ENCODE data around the gene DYNC2H1.

The DYNC2H1 gene

GRCh38 chr11:103471546-103471945, 362.3 kb downstream of the DYNC2H1 start:
- Histone ChIP-seq H3K23ac (ENCODE audit: low read depth, low read length, poor library complexity) (no peak overlapping the region), H3K14ac (ENCODE audit: low read length) (no peak overlapping the region), H3K18ac (ENCODE audit: low read length) (no peak overlapping the region), H3K79me1 (ENCODE audit: low read depth, low read length) (no peaks in the 10 kb centered on the region), H2BK120ac (ENCODE audit: low read depth, low read length) (no peak overlapping the region), H3K36me3 (replicated peaks in 1 of 2; ENCODE audit: control insufficient read depth in 2 of 2, insufficient read depth in 2 of 2, low read length in 2 of 2) (no peaks in the 10 kb centered on the region), H2AK5ac (ENCODE audit: low read depth, low read length) (no peak overlapping the region), H3K4me1 (ENCODE audit: control insufficient read depth in 2 of 2, insufficient read depth in 1 of 2, low read depth in 1 of 2, low read length in 2 of 2) (no peaks in the 10 kb centered on the region), H3K27me3 (ENCODE audit: control insufficient read depth in 3 of 3, insufficient read depth in 3 of 3, low read depth in 1 of 3, low read length in 3 of 3) (no peaks in the 10 kb centered on the region), H2BK12ac (ENCODE audit: low read length) (no peak overlapping the region), H2BK15ac (ENCODE audit: low read length) (no peak overlapping the region), H3K4me3 (ENCODE audit: low read length in 2 of 2) (no peak overlapping the region), H3K4ac (ENCODE audit: low read length) (no peak overlapping the region), H2AFZ (ENCODE audit: low read length) (no peak overlapping the region), H2BK5ac (ENCODE audit: low read length) (no peak overlapping the region), H3K9ac (ENCODE audit: low read depth, low read length, poor library complexity) (no peak overlapping the region), H3K4me2 (ENCODE audit: insufficient read depth, low read length, poor library complexity, severe bottlenecking) (no peak overlapping the region), H3K27ac (replicated peaks; ENCODE audit: low read length) (no peak overlapping the region), H4K91ac (ENCODE audit: low read depth, low read length, poor library complexity) (no peak overlapping the region), H4K8ac (ENCODE audit: low read depth, low read length) (no peak overlapping the region), H3K9me3 (replicated peaks in 1 of 2; ENCODE audit: control insufficient read depth in 2 of 2, insufficient read depth in 1 of 2, low read depth in 1 of 2, low read length in 2 of 2) (no peaks in the 10 kb centered on the region)
- WGBS, 2 donors (ENCODE audit: extremely low coverage in 2 of 2, insufficient read length in 2 of 2, insufficient replicate concordance in 1 of 2): no CpG with 5 or more reads among the region's 4 CpGs
- DNase-seq (ENCODE audit: low spot score): no peak

- H3K36me3 ChIP-seq (replicated peaks in 1 of 2; ENCODE audit: control insufficient read depth in 2 of 2, insufficient read depth in 2 of 2, low read length in 2 of 2): no peaks in the 10 kb centered on the region
- WGBS, 2 donors (ENCODE audit: extremely low coverage in 2 of 2, insufficient read length in 2 of 2, insufficient replicate concordance in 1 of 2): no CpG with 5 or more reads among the region's 2 CpGs
- no peak overlapping the region for H3K4me3 ChIP-seq (ENCODE audit: low read length in 2 of 2)
- no peak overlapping the region for H2BK12ac ChIP-seq (ENCODE audit: low read length)
- H3K23ac ChIP-seq (ENCODE audit: low read depth, low read length, poor library complexity): no peak overlapping the region
- no peak overlapping the region for H2BK5ac ChIP-seq (ENCODE audit: low read length)
- no peak overlapping the region for H2BK15ac ChIP-seq (ENCODE audit: low read length)
- no peak overlapping the region for H4K8ac ChIP-seq (ENCODE audit: low read depth, low read length)
- no peak overlapping the region for H3K4me2 ChIP-seq (ENCODE audit: insufficient read depth, low read length, poor library complexity, severe bottlenecking)
- no peak overlapping the region for H2AK5ac ChIP-seq (ENCODE audit: low read depth, low read length)
- H3K79me1 ChIP-seq (ENCODE audit: low read depth, low read length): no peaks in the 10 kb centered on the region
- H3K4ac ChIP-seq (ENCODE audit: low read length): no peak overlapping the region
- H3K9me3 ChIP-seq (replicated peaks in 1 of 2; ENCODE audit: control insufficient read depth in 2 of 2, insufficient read depth in 1 of 2, low read depth in 1 of 2, low read length in 2 of 2): no peaks in the 10 kb centered on the region
- H3K27me3 ChIP-seq (ENCODE audit: control insufficient read depth in 3 of 3, insufficient read depth in 3 of 3, low read depth in 1 of 3, low read length in 3 of 3): no peaks in the 10 kb centered on the region
- no peak overlapping the region for H4K91ac ChIP-seq (ENCODE audit: low read depth, low read length, poor library complexity)
- DNase-seq (ENCODE audit: low spot score): no peak
- no peak overlapping the region for H3K9ac ChIP-seq (ENCODE audit: low read depth, low read length, poor library complexity)
- no peaks in the 10 kb centered on the region for H3K4me1 ChIP-seq (ENCODE audit: control insufficient read depth in 2 of 2, insufficient read depth in 1 of 2, low read depth in 1 of 2, low read length in 2 of 2)
- no peak overlapping the region for H2AFZ ChIP-seq (ENCODE audit: low read length)
- no peak overlapping the region for H3K18ac ChIP-seq (ENCODE audit: low read length)
- H3K14ac ChIP-seq (ENCODE audit: low read length): no peak overlapping the region
- no peak overlapping the region for H2BK120ac ChIP-seq (ENCODE audit: low read depth, low read length)
- no peak overlapping the region for H3K27ac ChIP-seq (replicated peaks; ENCODE audit: low read length)
Observed at GRCh38 chr11:103476874-103477273, 367.6 kb downstream of the DYNC2H1 start.

GRCh38 chr11:103480421-103480820, 371.2 kb downstream of the DYNC2H1 start:
- H3K9ac ChIP-seq (ENCODE audit: low read depth, low read length, poor library complexity): no peak overlapping the region
- H3K14ac ChIP-seq (ENCODE audit: low read length): no peak overlapping the region
- H4K91ac ChIP-seq (ENCODE audit: low read depth, low read length, poor library complexity): no peak overlapping the region
- no peaks in the 10 kb centered on the region for H3K4me1 ChIP-seq (ENCODE audit: control insufficient read depth in 2 of 2, insufficient read depth in 1 of 2, low read depth in 1 of 2, low read length in 2 of 2)
- no peak for DNase-seq (ENCODE audit: low spot score)
- no peak overlapping the region for H2AFZ ChIP-seq (ENCODE audit: low read length)
- H3K18ac ChIP-seq (ENCODE audit: low read length): no peak overlapping the region
- H3K9me3 ChIP-seq (replicated peaks in 1 of 2; ENCODE audit: control insufficient read depth in 2 of 2, insufficient read depth in 1 of 2, low read depth in 1 of 2, low read length in 2 of 2): no peaks in the 10 kb centered on the region
- H3K27me3 ChIP-seq (ENCODE audit: control insufficient read depth in 3 of 3, insufficient read depth in 3 of 3, low read depth in 1 of 3, low read length in 3 of 3): no peaks in the 10 kb centered on the region
- H3K79me1 ChIP-seq (ENCODE audit: low read depth, low read length): no peaks in the 10 kb centered on the region
- H4K8ac ChIP-seq (ENCODE audit: low read depth, low read length): no peak overlapping the region
- H2AK5ac ChIP-seq (ENCODE audit: low read depth, low read length): no peak overlapping the region
- no peak overlapping the region for H3K23ac ChIP-seq (ENCODE audit: low read depth, low read length, poor library complexity)
- H2BK12ac ChIP-seq (ENCODE audit: low read length): no peak overlapping the region
- H3K4ac ChIP-seq (ENCODE audit: low read length): no peak overlapping the region
- H2BK15ac ChIP-seq (ENCODE audit: low read length): no peak overlapping the region
- H3K27ac ChIP-seq (replicated peaks; ENCODE audit: low read length): no peak overlapping the region
- H2BK120ac ChIP-seq (ENCODE audit: low read depth, low read length): no peak overlapping the region
- no peaks in the 10 kb centered on the region for H3K36me3 ChIP-seq (replicated peaks in 1 of 2; ENCODE audit: control insufficient read depth in 2 of 2, insufficient read depth in 2 of 2, low read length in 2 of 2)
- H3K4me3 ChIP-seq (ENCODE audit: low read length in 2 of 2): no peak overlapping the region
- no CpG with 5 or more reads among the region's 4 CpGs for WGBS, 2 donors (ENCODE audit: extremely low coverage in 2 of 2, insufficient read length in 2 of 2, insufficient replicate concordance in 1 of 2)
- H2BK5ac ChIP-seq (ENCODE audit: low read length): no peak overlapping the region
- no peak overlapping the region for H3K4me2 ChIP-seq (ENCODE audit: insufficient read depth, low read length, poor library complexity, severe bottlenecking)

- Histone ChIP-seq H2BK120ac (ENCODE audit: low read depth, low read length) (no peak overlapping the region), H2AFZ (ENCODE audit: low read length) (no peak overlapping the region), H3K4me1 (ENCODE audit: control insufficient read depth in 2 of 2, insufficient read depth in 1 of 2, low read depth in 1 of 2, low read length in 2 of 2) (no peaks in the 10 kb centered on the region), H2BK12ac (ENCODE audit: low read length) (no peak overlapping the region), H3K9me3 (replicated peaks in 1 of 2; ENCODE audit: control insufficient read depth in 2 of 2, insufficient read depth in 1 of 2, low read depth in 1 of 2, low read length in 2 of 2) (no peaks in the 10 kb centered on the region), H3K18ac (ENCODE audit: low read length) (no peak overlapping the region), H4K91ac (ENCODE audit: low read depth, low read length, poor library complexity) (no peak overlapping the region), H3K14ac (ENCODE audit: low read length) (no peak overlapping the region), H3K27me3 (ENCODE audit: control insufficient read depth in 3 of 3, insufficient read depth in 3 of 3, low read depth in 1 of 3, low read length in 3 of 3) (no peaks in the 10 kb centered on the region), H3K36me3 (replicated peaks in 1 of 2; ENCODE audit: control insufficient read depth in 2 of 2, insufficient read depth in 2 of 2, low read length in 2 of 2) (no peaks in the 10 kb centered on the region), H3K4me3 (ENCODE audit: low read length in 2 of 2) (no peak overlapping the region), H2BK15ac (ENCODE audit: low read length) (no peak overlapping the region), H3K23ac (ENCODE audit: low read depth, low read length, poor library complexity) (no peak overlapping the region), H4K8ac (ENCODE audit: low read depth, low read length) (no peak overlapping the region), H3K9ac (ENCODE audit: low read depth, low read length, poor library complexity) (no peak overlapping the region), H3K4ac (ENCODE audit: low read length) (no peak overlapping the region), H2BK5ac (ENCODE audit: low read length) (no peak overlapping the region), H3K4me2 (ENCODE audit: insufficient read depth, low read length, poor library complexity, severe bottlenecking) (no peak overlapping the region), H2AK5ac (ENCODE audit: low read depth, low read length) (no peak overlapping the region), H3K79me1 (ENCODE audit: low read depth, low read length) (no peaks in the 10 kb centered on the region), H3K27ac (replicated peaks; ENCODE audit: low read length) (no peak overlapping the region)
- DNase-seq (ENCODE audit: low spot score): no peak
Observed at GRCh38 chr11:103483996-103484395, 374.8 kb downstream of the DYNC2H1 start.

All from neuronal stem cell (in vitro differentiated cells).